Panc1 (cell line): ENCODE data around the gene TMEM218. TPM values are rescaled to one million over a fixed set of nuclear protein-coding genes. Genes with fewer than 3 reads are reported as not detected.

ENCODE experiments used
- ATAC-seq: fragments of 200-7000 bp; cut with Tn5 transposase; 2 replicates; pipeline ENCODE4 v1.9.1; 2020; ENCODE audit warnings: mild to moderate bottlenecking, moderate library complexity
- BruUV-seq: library from RNA; stranded (reverse); fragments of 400-500 nt; replicated peaks from 2 replicates; lab custom pipeline; 2021; lab: Mats Ljungman, UMichigan
- CTCF ChIA-PET: fragments of 300-600 bp; sonication (Branson Sonifier 250); formaldehyde crosslinking; loops from one replicate; lab custom pipeline; 2022; ENCODE audit warnings: antibody characterized with exemption; lab: Charles Lee
- POLR2A ChIA-PET: fragments of 300-600 bp; sonication (Branson Sonifier 250); formaldehyde crosslinking; loops from one replicate; lab custom pipeline; 2022; ENCODE audit warnings: antibody characterized with exemption; lab: Charles Lee
- DNase-seq: peaks from one replicate; pipeline ENCODE4 v3.0.0-alpha.2; 2010; ENCODE audit warnings: low read depth, low spot score
- H3K27ac ChIP-seq: 2 replicates; pipeline ENCODE4 v1.5.1; 2011; ENCODE audit warnings: mild to moderate bottlenecking, low read length, inconsistent platforms
- H3K27me3 ChIP-seq: fragments of 200-500 bp; sonication (Bioruptor generic); 2 replicates; pipeline ENCODE4 v1.6.0; 2014; ENCODE audit warnings: low read length, inconsistent platforms; ENCODE audit not compliant: control insufficient read depth, insufficient read depth
- H3K36me3 ChIP-seq: fragments of 200-500 bp; sonication (Bioruptor generic); 2 replicates; pipeline ENCODE4 v1.5.1; 2014; ENCODE audit warnings: inconsistent platforms, mild to moderate bottlenecking, low read length, moderate library complexity; ENCODE audit not compliant: control insufficient read depth, insufficient read depth
- H3K4me1 ChIP-seq: 2 replicates; pipeline ENCODE4 v1.5.1; 2011; ENCODE audit warnings: inconsistent platforms, mild to moderate bottlenecking, low read length, moderate library complexity; ENCODE audit not compliant: control insufficient read depth, insufficient read depth
- H3K4me3 ChIP-seq, 2 experiments: 2 replicates each; pipeline ENCODE4 v1.5.1; 2011 to 2012; ENCODE audit warnings: low read depth in 2 of 2, low read length in 2 of 2, mild to moderate bottlenecking in 2 of 2, inconsistent platforms in 1 of 2, moderate library complexity in 1 of 2
- H3K9me3 ChIP-seq: fragments of 200-500 bp; sonication (Bioruptor generic); 2 replicates; pipeline ENCODE4 v1.5.1; 2014; ENCODE audit warnings: low read depth, mild to moderate bottlenecking, inconsistent platforms, low read length, moderate library complexity; ENCODE audit not compliant: control insufficient read depth, insufficient read depth
- CTCF ChIP-seq: fragments of 450-650 bp; IDR thresholded peaks from 2 replicates; pipeline ENCODE4 v1.5.1; 2017; ENCODE audit warnings: mild to moderate bottlenecking
- POLR2AphosphoS5 ChIP-seq: IDR thresholded peaks from 2 replicates; pipeline ENCODE4 v1.6.1; 2012; ENCODE audit warnings: mild to moderate bottlenecking, low read depth, low read length, moderate library complexity
- REST ChIP-seq, 2 experiments: IDR thresholded peaks; 2 replicates each; pipeline ENCODE4 v1.6.1; 2011 to 2012; ENCODE audit warnings: low read depth in 2 of 2, control low read depth in 1 of 2, low read length in 1 of 2, mild to moderate bottlenecking in 1 of 2, moderate library complexity in 1 of 2; ENCODE audit not compliant: insufficient read depth in 1 of 2
- SIN3A ChIP-seq: IDR thresholded peaks from 2 replicates; pipeline ENCODE4 v1.6.1; 2012; ENCODE audit warnings: low read depth, mild to moderate bottlenecking, low read length, moderate library complexity, borderline replicate concordance; ENCODE audit not compliant: insufficient read depth
- TCF7L2 ChIP-seq: IDR thresholded peaks from 2 replicates; pipeline ENCODE4 v1.6.1; 2011; ENCODE audit warnings: mild to moderate bottlenecking, low read depth, low read length, inconsistent platforms
- in situ Hi-C: cut with HindIII; loops from 2 replicates; pipeline ENCODE4 v1.10.0; 2016; ENCODE audit warnings: low sequenced_read_pairs, low pct_unique_long_range_greater_than_20kb
- intact Hi-C: fragments of 100-400 bp; cut with micrococcal nuclease; formaldehyde crosslinking; loops from one replicate; pipeline ENCODE4 v1.10.0; 2022; ENCODE audit not compliant: unreplicated experiment
- total RNA-seq: library from RNA; stranded (reverse); gene quantifications from one replicate; pipeline ENCODE4 v1.2.1, GENCODE V29; 2021; ENCODE audit not compliant: unreplicated experiment

Gene TMEM218
- total RNA-seq, 1 experiment from 2014 or later = 26.8 TPM

- DNase-seq (no peak), ATAC-seq (no peak)
- ChIA-PET POLR2A (no interaction called here), CTCF (no interaction called here)
- TF ChIP-seq REST (IDR thresholded peaks at IDR 0.05; ENCODE audit: insufficient read depth in 1 of 2, low read depth in 2 of 2, low read length in 1 of 2) (no peak), TCF7L2 (no peak), SIN3A (no peak), POLR2AphosphoS5 (no peak), CTCF (no peak)
- BruUV-seq = no TSS peak
- Histone ChIP-seq H3K4me3 (no peak overlapping the region), H3K36me3 (no peaks in the 10 kb centered on the region), H3K4me1 (no peaks in the 10 kb centered on the region), H3K27ac (no peak overlapping the region), H3K9me3 (no peaks in the 10 kb centered on the region), H3K27me3 (peaks cover 36% of the 10 kb centered on the region)
- intact Hi-C loops (no loop called here), in situ Hi-C loops (no loop called here)
These were observed 24.6 kb upstream of the TMEM218 start for GRCh38 chr11:125136001-125136400.

- CTCF ChIA-PET = interaction anchor here (1.5 kb wide), 1 partner anchor 10 kb away, joined by 4 read pairs; no protein-coding TSS in a partner anchor
- Histone ChIP-seq H3K27me3 (peaks cover 37% of the 10 kb centered on the region), H3K9me3 (no peaks in the 10 kb centered on the region), H3K27ac (no peak overlapping the region), H3K4me1 (no peaks in the 10 kb centered on the region), H3K36me3 (no peaks in the 10 kb centered on the region), H3K4me3 (no peak overlapping the region)
- intact Hi-C loops = no loop called here
- in situ Hi-C loops = no loop called here
- no TSS peak for BruUV-seq
- no peak for DNase-seq
- ATAC-seq = no peak
- POLR2A ChIA-PET = no interaction called here
- no peak for TF ChIP-seq CTCF
- TF ChIP-seq SIN3A = no peak
- TF ChIP-seq POLR2AphosphoS5 = no peak
- TF ChIP-seq TCF7L2 = no peak
- TF ChIP-seq REST (IDR thresholded peaks at IDR 0.05; ENCODE audit: insufficient read depth in 1 of 2, low read depth in 2 of 2, low read length in 1 of 2) = no peak
These were observed 21.2 kb upstream of the TMEM218 start for GRCh38 chr11:125132596-125132995.
